MM.1S (cell line): ENCODE results near the gene GNAQ.

ENCODE experiments used
- DNase-seq: peaks from one replicate; pipeline ENCODE4 v3.0.0-alpha.2; 2015
- H2AFZ ChIP-seq: fragments of 300-600 bp; sonication (generic); 2 replicates; pipeline ENCODE4 v1.6.0; 2016; ENCODE audit warnings: antibody characterized with exemption, low read length
- H3F3A ChIP-seq: fragments of 300-600 bp; sonication (generic); 2 replicates; pipeline ENCODE4 v1.6.1; 2016; ENCODE audit warnings: mild to moderate bottlenecking, antibody characterized with exemption, low read length, moderate library complexity, mixed read lengths; ENCODE audit not compliant: insufficient read depth
- H3K27ac ChIP-seq: fragments of 300-600 bp; sonication (generic); 2 replicates; pipeline ENCODE4 v1.5.1; 2016; ENCODE audit warnings: mild to moderate bottlenecking, low read length
- H3K27me3 ChIP-seq: fragments of 300-600 bp; sonication (generic); replicated peaks from 2 replicates; pipeline ENCODE4 v1.6.0; 2016; ENCODE audit warnings: low read length; ENCODE audit not compliant: insufficient read depth
- H3K36me3 ChIP-seq: fragments of 300-600 bp; sonication (generic); replicated peaks from 2 replicates; pipeline ENCODE4 v1.6.1; 2016; ENCODE audit warnings: mild to moderate bottlenecking, low read length, mixed read lengths; ENCODE audit not compliant: insufficient read depth
- H3K4me1 ChIP-seq: fragments of 300-600 bp; sonication (generic); 2 replicates; pipeline ENCODE4 v1.6.1; 2016; ENCODE audit warnings: low read length, mixed read lengths
- H3K4me2 ChIP-seq: fragments of 300-600 bp; sonication (generic); 2 replicates; pipeline ENCODE4 v1.6.0; 2016; ENCODE audit warnings: low read depth, low read length
- H3K4me3 ChIP-seq: fragments of 300-600 bp; sonication (generic); 2 replicates; pipeline ENCODE4 v1.5.1; 2016; ENCODE audit warnings: low read length, mixed read lengths
- H3K79me2 ChIP-seq: fragments of 300-600 bp; sonication (generic); 2 replicates; pipeline ENCODE4 v1.6.1; 2016; ENCODE audit warnings: mixed run types, low read length, mixed read lengths
- H3K9ac ChIP-seq: fragments of 300-600 bp; sonication (generic); 2 replicates; pipeline ENCODE4 v1.6.1; 2016; ENCODE audit warnings: low read length, mixed read lengths
- H3K9me2 ChIP-seq: fragments of 300-600 bp; sonication (generic); replicated peaks from 2 replicates; pipeline ENCODE4 v1.6.1; 2016; ENCODE audit warnings: mild to moderate bottlenecking, low read length, mixed read lengths; ENCODE audit not compliant: insufficient read depth
- H3K9me3 ChIP-seq: fragments of 300-600 bp; sonication (generic); replicated peaks from 2 replicates; pipeline ENCODE4 v1.6.1; 2016; ENCODE audit warnings: mild to moderate bottlenecking, low read length, mixed read lengths; ENCODE audit not compliant: insufficient read depth
- H4K20me1 ChIP-seq: fragments of 300-600 bp; sonication (generic); 2 replicates; pipeline ENCODE4 v1.6.1; 2016; ENCODE audit warnings: mild to moderate bottlenecking, low read length, moderate library complexity, mixed read lengths; ENCODE audit not compliant: insufficient read depth
- CTCF ChIP-seq: fragments of 300-600 bp; sonication (generic); IDR thresholded peaks from 2 replicates; pipeline ENCODE4 v1.5.1; 2016; ENCODE audit warnings: antibody characterized with exemption, low read length, mixed read lengths
- EZH2 ChIP-seq: fragments of 300-600 bp; sonication (generic); optimal IDR thresholded peaks from 2 replicates; pipeline ENCODE3; 2017; ENCODE audit warnings: low read depth, mild to moderate bottlenecking, antibody characterized with exemption, low read length, mixed read lengths
- EZH2phosphoT487 ChIP-seq: fragments of 300-600 bp; sonication (generic); IDR thresholded peaks from 2 replicates; pipeline ENCODE4 v1.6.1; 2018; ENCODE audit warnings: antibody characterized with exemption, low read length

Gene GNAQ

DNA sequence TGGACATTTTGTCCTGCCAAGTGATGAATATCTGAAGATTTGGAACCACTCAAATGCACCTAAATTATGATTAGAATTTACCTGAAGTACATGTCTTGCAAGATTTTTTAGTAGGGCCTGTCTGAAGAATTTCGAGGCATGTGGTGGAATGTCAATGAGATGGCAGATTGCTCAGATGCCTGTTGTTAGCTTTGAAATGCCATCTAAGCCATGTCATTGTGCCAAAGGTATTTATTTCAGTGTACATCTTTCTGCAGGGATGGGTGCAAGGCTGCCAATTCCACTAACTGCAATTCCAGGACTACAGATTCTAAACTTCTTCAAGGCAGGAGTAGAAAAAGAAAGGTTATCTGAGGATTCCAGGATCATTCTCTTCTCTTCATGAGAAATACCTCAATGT, 9.1 kb upstream of the GNAQ start:
- Histone ChIP-seq H3F3A (no peaks in the 10 kb centered on the region), H3K4me1 (no peaks in the 10 kb centered on the region), H2AFZ (no peak overlapping the region), H4K20me1 (no peaks in the 10 kb centered on the region), H3K9ac (no peak overlapping the region), H3K27me3 (no peaks in the 10 kb centered on the region), H3K27ac (no peak overlapping the region), H3K9me3 (no peaks in the 10 kb centered on the region), H3K4me2 (no peak overlapping the region), H3K36me3 (no peaks in the 10 kb centered on the region), H3K79me2 (no peaks in the 10 kb centered on the region), H3K4me3 (no peak overlapping the region), H3K9me2 (no peaks in the 10 kb centered on the region)
- TF ChIP-seq CTCF = no peak
- TF ChIP-seq EZH2 = no peak
- TF ChIP-seq EZH2phosphoT487 = no peak
- no peak for DNase-seq

GRCh38 chr9:78038620-78039300, 7.1 kb upstream of the GNAQ start:
- Histone ChIP-seq H3K4me3 (no peak overlapping the region), H3K9me3 (no peaks in the 10 kb centered on the region), H3K27me3 (no peaks in the 10 kb centered on the region), H3K36me3 (no peaks in the 10 kb centered on the region), H3K4me1 (no peaks in the 10 kb centered on the region), H3K79me2 (no peaks in the 10 kb centered on the region), H2AFZ (no peak overlapping the region), H3K27ac (no peak overlapping the region), H3K9me2 (no peaks in the 10 kb centered on the region), H3K9ac (no peak overlapping the region), H3K4me2 (no peak overlapping the region), H3F3A (no peaks in the 10 kb centered on the region), H4K20me1 (no peaks in the 10 kb centered on the region)
- DNase-seq = no peak
- TF ChIP-seq EZH2 (no peak), CTCF (no peak), EZH2phosphoT487 (no peak)

DNA sequence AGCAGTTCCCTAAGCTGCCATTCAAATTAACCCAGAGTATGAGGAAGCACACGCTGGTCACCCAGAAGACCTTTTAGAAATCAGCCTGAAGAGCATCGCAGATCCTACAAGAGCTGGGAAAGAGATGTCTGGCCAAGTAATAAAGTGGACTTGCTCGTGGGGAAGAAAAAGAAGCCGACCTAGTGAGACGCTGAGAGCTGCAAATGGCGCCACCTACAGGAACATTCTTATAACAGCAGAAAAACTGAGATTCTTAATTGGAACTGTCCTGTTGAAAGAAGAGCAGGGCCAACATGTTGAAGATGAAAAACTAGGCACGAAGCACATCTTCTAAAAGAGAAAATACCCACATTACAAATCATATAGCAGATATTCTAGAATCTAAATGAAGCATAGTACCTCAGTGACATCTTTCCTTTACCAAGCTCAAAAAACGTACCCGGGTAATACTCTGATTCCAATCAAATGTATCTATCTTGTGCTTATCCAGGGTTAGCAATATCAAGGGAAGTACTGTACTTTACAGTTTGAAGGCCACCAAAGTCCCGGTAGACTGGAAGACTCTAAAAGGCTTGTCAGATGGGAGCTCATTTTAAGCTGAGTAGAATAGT, 3.9 kb upstream of the GNAQ start:
- Histone ChIP-seq H3K4me2 (peak overlapping the region; percentile 18; the same call in 1 of the 2 replicates), H3K9me3 (no peaks in the 10 kb centered on the region), H3K9me2 (no peaks in the 10 kb centered on the region), H3K4me1 (no peaks in the 10 kb centered on the region), H3K27me3 (no peaks in the 10 kb centered on the region), H3K36me3 (no peaks in the 10 kb centered on the region), H3F3A (no peaks in the 10 kb centered on the region), H4K20me1 (no peaks in the 10 kb centered on the region), H3K79me2 (peaks cover 2% of the 10 kb centered on the region; the same call in 1 of the 2 replicates), H3K9ac (no peak overlapping the region), H3K4me3 (no peak overlapping the region), H3K27ac (no peak overlapping the region), H2AFZ (peak overlapping the region; percentile 29)
- peak; percentile 79 for TF ChIP-seq CTCF
- TF ChIP-seq EZH2phosphoT487 = no peak
- DNase-seq = peak; percentile 75
